ENCODE measurements around the gene ZMIZ1. TPM values are rescaled to one million over a fixed set of nuclear protein-coding genes. Genes with fewer than 3 reads are reported as not detected.

ZMIZ1 gene
- total and polyA plus RNA-seq, 9 donors = 16.3 to 55.7 (median 38.1) TPM

DNA sequence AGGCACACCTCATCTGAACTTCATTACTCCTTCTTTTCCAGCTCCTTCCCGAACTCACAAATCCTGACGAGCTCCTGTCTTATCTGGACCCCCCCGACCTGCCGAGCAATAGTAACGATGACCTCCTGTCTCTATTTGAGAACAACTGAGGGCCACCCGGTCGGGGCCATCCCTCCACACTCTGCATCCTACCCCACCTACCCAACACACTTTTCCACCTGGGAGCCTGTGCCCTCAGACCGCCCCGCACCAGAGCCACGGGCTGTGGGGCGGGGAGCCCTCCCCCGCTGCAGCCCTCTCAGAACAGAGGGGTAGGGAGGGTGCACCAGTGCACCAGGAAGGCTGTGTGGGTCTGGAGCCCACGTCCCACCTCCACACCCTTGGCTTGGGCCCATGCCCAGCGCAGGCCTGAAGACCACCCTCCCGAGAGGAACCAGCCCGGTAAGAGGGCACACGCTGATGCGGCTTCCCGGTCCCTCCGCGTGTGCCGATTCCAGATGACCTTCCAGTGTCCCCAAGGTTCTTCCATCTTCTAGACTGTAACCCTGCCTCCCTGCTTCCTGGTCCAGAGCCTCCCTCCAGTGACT, 243.9 kb downstream of the ZMIZ1 start:
- Histone ChIP-seq H3K4me3 (ENCODE audit: low read length) (no peak overlapping the region), H3K9me3 (replicated peaks; ENCODE audit: control insufficient read depth, low read depth, low read length) (no peaks in the 10 kb centered on the region), H3K27ac (ENCODE audit: low read length) (no peak overlapping the region), H3K36me3 (ENCODE audit: control insufficient read depth, insufficient read depth, low read length) (peaks cover 53% of the 10 kb centered on the region), H3K4me1 (ENCODE audit: control insufficient read depth, insufficient read depth, low read length) (peaks cover 22% of the 10 kb centered on the region), H3K27me3 (ENCODE audit: control insufficient read depth, insufficient read depth, low read length) (no peaks in the 10 kb centered on the region)
- 87% methylated on average over 15 of the region's 22 CpGs for WGBS (ENCODE audit: insufficient coverage)
- DNase-seq = no peak

GRCh38 chr10:79313320-79313719, 244.6 kb downstream of the ZMIZ1 start:
- DNase-seq = no peak

DNA sequence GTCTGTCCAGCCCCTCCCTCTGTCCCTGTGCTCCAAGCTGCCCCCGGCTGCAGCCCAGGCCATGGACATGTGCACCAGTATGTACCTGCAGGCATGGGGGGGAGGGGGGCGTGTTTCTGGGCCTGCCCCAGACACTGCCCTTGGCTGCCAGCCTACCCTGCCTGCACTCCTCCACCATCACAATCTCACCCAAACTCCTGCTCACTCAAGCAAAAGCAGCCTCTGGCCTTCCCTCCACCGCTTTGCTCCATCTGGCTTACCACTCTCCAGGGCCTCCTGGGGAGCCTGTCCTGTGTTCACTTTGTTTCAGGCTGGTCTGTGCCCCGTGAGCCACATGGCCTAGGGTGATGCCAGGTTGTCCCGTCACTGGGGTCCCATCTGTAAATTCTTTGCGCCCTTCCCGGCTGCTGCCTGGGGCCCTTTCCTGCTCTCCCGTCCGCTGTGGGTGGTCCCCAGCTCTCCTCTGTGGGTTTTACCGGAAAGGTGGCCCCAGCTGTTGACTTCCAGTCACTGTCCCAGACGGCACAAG, 245.2 kb downstream of the ZMIZ1 start:
- no peak overlapping the region for H3K27ac ChIP-seq (ENCODE audit: low read length)
- peaks cover 22% of the 10 kb centered on the region for H3K4me1 ChIP-seq (ENCODE audit: control insufficient read depth, insufficient read depth, low read length)
- DNase-seq = no peak
- peaks cover 41% of the 10 kb centered on the region for H3K36me3 ChIP-seq (ENCODE audit: control insufficient read depth, insufficient read depth, low read length)
- no peak overlapping the region for H3K4me3 ChIP-seq (ENCODE audit: low read length)
- 69% methylated on average over 10 of the region's 11 CpGs for WGBS (ENCODE audit: insufficient coverage)
- no peaks in the 10 kb centered on the region for H3K27me3 ChIP-seq (ENCODE audit: control insufficient read depth, insufficient read depth, low read length)
- no peaks in the 10 kb centered on the region for H3K9me3 ChIP-seq (replicated peaks; ENCODE audit: control insufficient read depth, low read depth, low read length)

More at GRCh38 chr10:79313320-79313719, 244.6 kb downstream of the ZMIZ1 start:
- H3K4me3 ChIP-seq (ENCODE audit: low read length) = no peak overlapping the region
- peaks cover 22% of the 10 kb centered on the region for H3K4me1 ChIP-seq (ENCODE audit: control insufficient read depth, insufficient read depth, low read length)
- no peak overlapping the region for H3K27ac ChIP-seq (ENCODE audit: low read length)
- H3K27me3 ChIP-seq (ENCODE audit: control insufficient read depth, insufficient read depth, low read length) = no peaks in the 10 kb centered on the region
- no peaks in the 10 kb centered on the region for H3K9me3 ChIP-seq (replicated peaks; ENCODE audit: control insufficient read depth, low read depth, low read length)
- 67% methylated on average over 5 of the region's 8 CpGs for WGBS (ENCODE audit: insufficient coverage)
- peaks cover 48% of the 10 kb centered on the region for H3K36me3 ChIP-seq (ENCODE audit: control insufficient read depth, insufficient read depth, low read length)

DNA sequence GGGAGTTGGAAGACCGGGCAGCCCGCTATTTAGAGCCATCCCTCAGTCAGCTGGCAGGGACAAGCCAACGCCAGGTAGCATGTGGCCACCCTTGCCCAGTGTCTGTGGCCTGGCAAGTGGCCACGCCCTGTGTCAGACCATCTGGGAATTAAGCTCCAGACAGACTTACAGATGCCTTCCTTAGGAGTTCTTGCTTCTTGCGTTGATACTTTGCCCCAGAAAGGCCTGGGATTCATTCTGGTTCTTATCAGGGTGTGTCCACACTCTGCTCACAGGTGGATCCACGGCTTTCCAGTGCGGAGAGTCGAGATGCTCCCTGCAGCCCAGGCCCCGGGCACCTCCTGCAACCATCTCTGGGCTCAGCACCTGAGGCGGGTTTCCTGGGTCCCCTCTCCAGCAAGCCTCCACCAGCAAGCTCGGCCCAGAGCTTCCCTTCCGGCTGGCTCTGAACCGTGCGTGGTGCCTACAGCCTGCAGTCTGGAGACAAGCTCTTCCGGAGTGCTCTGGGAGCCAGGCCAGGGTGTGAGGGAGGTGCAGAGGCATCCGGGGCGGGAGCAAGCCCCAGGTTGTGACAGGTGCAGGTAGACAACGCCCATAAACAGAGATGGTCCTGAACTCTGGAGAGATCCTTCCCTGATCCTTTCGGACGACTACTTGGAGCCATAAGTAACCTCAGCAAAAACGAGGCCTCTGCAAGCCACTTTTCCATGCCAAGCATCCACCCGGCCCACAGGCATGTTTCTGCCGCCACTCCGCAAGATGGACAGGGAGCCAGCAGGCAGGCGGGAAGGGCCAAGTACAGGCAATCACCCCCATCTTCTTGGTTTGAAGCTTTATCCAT, 246.2 kb downstream of the ZMIZ1 start:
- DNase-seq = no peak
- peaks cover 33% of the 10 kb centered on the region for H3K36me3 ChIP-seq (ENCODE audit: control insufficient read depth, insufficient read depth, low read length)
- no peak overlapping the region for H3K27ac ChIP-seq (ENCODE audit: low read length)

DNA sequence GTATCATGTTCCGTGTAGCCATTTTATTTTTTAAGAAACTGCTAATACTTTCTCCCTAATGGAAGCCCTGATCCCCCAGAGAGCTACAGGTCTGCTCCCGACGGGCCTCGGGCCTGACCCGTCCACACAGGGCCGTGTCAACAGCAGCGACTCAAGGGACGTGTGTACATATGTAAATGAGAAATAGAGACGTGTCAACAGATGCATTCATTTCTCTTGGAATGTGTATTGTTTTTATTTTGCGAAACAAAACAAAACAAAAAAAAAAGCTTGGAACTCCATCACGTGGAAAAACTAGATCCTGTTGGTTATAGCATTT, 246.8 kb downstream of the ZMIZ1 start:
- H3K4me1 ChIP-seq (ENCODE audit: control insufficient read depth, insufficient read depth, low read length) = peaks cover 13% of the 10 kb centered on the region
- WGBS (ENCODE audit: insufficient coverage) = 67% methylated on average over 1 of the region's 11 CpGs
- no peak for DNase-seq
- no peak overlapping the region for H3K27ac ChIP-seq (ENCODE audit: low read length)
- H3K9me3 ChIP-seq (replicated peaks; ENCODE audit: control insufficient read depth, low read depth, low read length) = no peaks in the 10 kb centered on the region
- H3K36me3 ChIP-seq (ENCODE audit: control insufficient read depth, insufficient read depth, low read length) = peaks cover 30% of the 10 kb centered on the region
- no peak overlapping the region for H3K4me3 ChIP-seq (ENCODE audit: low read length)
- H3K27me3 ChIP-seq (ENCODE audit: control insufficient read depth, insufficient read depth, low read length) = peaks cover 2% of the 10 kb centered on the region

More for the DNA sequence above, 246.2 kb downstream of the ZMIZ1 start:
- Histone ChIP-seq H3K9me3 (replicated peaks; ENCODE audit: control insufficient read depth, low read depth, low read length) (no peaks in the 10 kb centered on the region), H3K4me3 (ENCODE audit: low read length) (no peak overlapping the region), H3K27me3 (ENCODE audit: control insufficient read depth, insufficient read depth, low read length) (peaks cover 2% of the 10 kb centered on the region), H3K4me1 (ENCODE audit: control insufficient read depth, insufficient read depth, low read length) (peaks cover 18% of the 10 kb centered on the region)
- 83% methylated on average over 21 of the region's 25 CpGs for WGBS (ENCODE audit: insufficient coverage)

DNA sequence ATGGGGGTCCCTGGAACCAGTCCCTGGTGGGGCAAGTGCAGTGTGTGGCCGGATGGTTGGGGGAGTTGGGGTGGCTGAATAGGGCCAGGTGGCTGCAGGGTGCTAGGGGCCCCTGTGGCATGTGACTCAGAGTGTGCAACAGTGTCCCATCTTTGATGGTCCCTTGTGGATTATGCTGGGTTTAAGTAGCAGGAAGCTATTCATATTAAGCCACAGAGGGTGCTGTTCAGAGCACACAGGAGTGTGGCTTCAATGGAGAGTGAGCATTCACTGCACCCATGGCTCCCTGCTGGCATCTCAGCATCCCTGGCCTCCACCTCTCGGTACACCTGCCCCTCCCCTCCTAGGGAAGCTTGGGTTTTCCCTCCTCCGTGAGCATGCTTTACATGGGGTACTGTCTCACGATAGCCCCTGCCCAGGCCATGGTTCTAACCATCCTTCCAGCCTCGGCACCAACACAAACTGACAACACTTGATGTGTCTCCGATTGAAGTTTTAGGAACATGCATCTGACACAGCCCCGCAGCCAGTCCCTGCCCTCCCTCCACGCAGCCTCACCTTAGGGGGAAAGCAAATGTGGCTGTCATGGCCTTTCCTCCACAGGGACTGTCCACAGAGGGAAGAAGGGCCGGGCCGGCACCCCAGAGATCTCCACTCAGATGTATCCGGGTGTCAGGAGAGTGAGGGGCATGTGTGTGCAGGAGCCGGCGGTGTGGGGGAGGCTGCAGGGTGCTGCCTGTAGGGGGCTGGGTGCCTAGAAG, 248.1 kb downstream of the ZMIZ1 start:
- 44% methylated on average over 6 of the region's 13 CpGs for WGBS (ENCODE audit: insufficient coverage)
- Histone ChIP-seq H3K9me3 (replicated peaks; ENCODE audit: control insufficient read depth, low read depth, low read length) (no peaks in the 10 kb centered on the region), H3K27me3 (ENCODE audit: control insufficient read depth, insufficient read depth, low read length) (peaks cover 2% of the 10 kb centered on the region), H3K4me3 (ENCODE audit: low read length) (no peak overlapping the region), H3K36me3 (ENCODE audit: control insufficient read depth, insufficient read depth, low read length) (peaks cover 30% of the 10 kb centered on the region), H3K27ac (ENCODE audit: low read length) (no peak overlapping the region), H3K4me1 (ENCODE audit: control insufficient read depth, insufficient read depth, low read length) (peaks cover 9% of the 10 kb centered on the region)
- no peak for DNase-seq

DNA sequence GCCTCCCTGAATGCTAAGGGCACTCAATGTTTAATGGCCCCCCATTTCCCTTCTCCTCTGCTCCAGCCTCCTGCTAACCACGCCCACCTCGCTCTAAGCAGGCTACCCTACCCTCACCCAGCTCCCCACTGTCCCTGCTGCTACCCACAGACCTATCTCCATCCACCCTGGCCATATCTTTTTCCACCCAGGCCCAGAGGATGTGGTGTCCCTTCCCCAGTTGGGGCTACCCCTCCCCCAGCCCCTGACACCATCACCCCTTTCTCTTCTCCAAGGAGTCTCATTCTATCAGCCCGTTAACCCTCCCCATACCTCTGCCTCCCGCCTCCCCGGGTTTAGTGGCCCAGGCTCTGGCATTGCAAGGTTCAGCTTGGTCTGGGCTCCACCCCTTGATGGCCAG, 249.6 kb downstream of the ZMIZ1 start:
- Histone ChIP-seq H3K27ac (ENCODE audit: low read length) (no peak overlapping the region), H3K4me1 (ENCODE audit: control insufficient read depth, insufficient read depth, low read length) (peaks cover 12% of the 10 kb centered on the region), H3K27me3 (ENCODE audit: control insufficient read depth, insufficient read depth, low read length) (peaks cover 2% of the 10 kb centered on the region), H3K9me3 (replicated peaks; ENCODE audit: control insufficient read depth, low read depth, low read length) (no peaks in the 10 kb centered on the region), H3K36me3 (ENCODE audit: control insufficient read depth, insufficient read depth, low read length) (peaks cover 17% of the 10 kb centered on the region), H3K4me3 (ENCODE audit: low read length) (no peak overlapping the region)
- WGBS (ENCODE audit: insufficient coverage) = 70% methylated on average over 5 of the region's 5 CpGs
- DNase-seq = no peak

DNA sequence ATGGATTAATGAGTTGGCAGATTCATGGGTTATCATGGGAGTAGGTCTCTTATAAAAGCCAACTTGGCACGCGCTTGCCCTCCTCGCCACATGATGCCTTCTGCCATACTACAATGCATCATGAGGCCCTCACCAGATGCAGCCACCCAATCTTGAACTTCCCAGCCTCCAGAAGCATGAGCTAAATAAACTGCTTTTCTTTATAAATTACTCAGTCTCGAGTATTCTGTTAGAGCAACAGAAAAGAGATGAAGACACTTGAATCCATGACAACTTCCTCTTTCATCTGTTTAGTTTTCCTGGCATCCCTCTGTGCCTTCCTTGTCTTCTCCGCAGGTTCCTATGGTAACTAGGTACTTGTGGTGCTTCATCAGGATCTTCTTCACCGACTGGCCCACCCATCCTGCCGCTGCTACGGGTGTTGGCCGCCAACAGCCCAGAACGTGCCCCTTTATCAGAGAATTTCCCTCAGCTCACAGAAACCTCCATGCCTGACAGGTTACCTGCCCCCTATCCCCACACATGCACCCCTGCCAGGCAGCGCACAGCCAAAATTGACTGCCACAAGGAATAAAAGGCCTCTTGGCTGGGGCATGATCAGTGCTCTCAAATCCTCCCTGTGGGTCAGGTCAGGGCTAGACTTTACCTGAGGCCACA, 250.5 kb downstream of the ZMIZ1 start:
- H3K4me1 ChIP-seq (ENCODE audit: control insufficient read depth, insufficient read depth, low read length) = peaks cover 9% of the 10 kb centered on the region
- H3K27me3 ChIP-seq (ENCODE audit: control insufficient read depth, insufficient read depth, low read length) = peaks cover 2% of the 10 kb centered on the region
- no peaks in the 10 kb centered on the region for H3K9me3 ChIP-seq (replicated peaks; ENCODE audit: control insufficient read depth, low read depth, low read length)
- 86% methylated on average over 9 of the region's 11 CpGs for WGBS (ENCODE audit: insufficient coverage)
- no peak for DNase-seq
- H3K36me3 ChIP-seq (ENCODE audit: control insufficient read depth, insufficient read depth, low read length) = peaks cover 8% of the 10 kb centered on the region
- no peak overlapping the region for H3K4me3 ChIP-seq (ENCODE audit: low read length)
- H3K27ac ChIP-seq (ENCODE audit: low read length) = no peak overlapping the region

DNA sequence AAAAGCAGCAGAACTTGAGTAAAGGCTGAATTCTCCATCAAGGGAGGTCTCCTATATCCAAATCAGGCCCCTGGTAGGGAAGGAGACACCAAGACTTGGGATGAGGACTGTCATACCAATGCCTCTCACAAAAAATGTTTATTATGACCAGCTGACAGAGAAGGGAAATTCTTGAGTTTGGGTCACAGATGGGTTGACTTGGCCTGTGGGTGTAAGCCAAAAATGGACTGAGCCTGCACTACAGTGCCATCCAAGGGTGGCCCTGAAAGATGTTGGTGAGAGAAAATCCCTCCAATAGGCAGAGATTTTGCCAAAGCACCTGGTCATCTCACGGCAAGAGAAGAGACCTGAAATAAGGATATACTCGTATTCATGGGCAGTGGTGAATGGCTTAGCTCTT, 251.6 kb downstream of the ZMIZ1 start:
- H3K27me3 ChIP-seq (ENCODE audit: control insufficient read depth, insufficient read depth, low read length) = peaks cover 2% of the 10 kb centered on the region
- H3K4me1 ChIP-seq (ENCODE audit: control insufficient read depth, insufficient read depth, low read length) = peaks cover 8% of the 10 kb centered on the region
- no peak overlapping the region for H3K4me3 ChIP-seq (ENCODE audit: low read length)
- WGBS (ENCODE audit: insufficient coverage) = 90% methylated on average over 2 of the region's 2 CpGs
- H3K27ac ChIP-seq (ENCODE audit: low read length) = no peak overlapping the region
- H3K9me3 ChIP-seq (replicated peaks; ENCODE audit: control insufficient read depth, low read depth, low read length) = no peaks in the 10 kb centered on the region
- H3K36me3 ChIP-seq (ENCODE audit: control insufficient read depth, insufficient read depth, low read length) = peaks cover 3% of the 10 kb centered on the region
- DNase-seq = no peak
